Amygdala (tissue), 56 donors: Measurements from ENCODE around the gene OIP5.
A peak's percentile ranks its signal among the peaks of the same experiment; 100 is the strongest.
"Not testable (repeated sequence)": the region's sequence is repeated elsewhere in the genome, so short reads cannot be mapped to it uniquely, and the experiment has no call there.

Experiments used
- DNase-seq, 56 donors: peaks; one replicate each; lab custom pipeline; 2025; lab: John Stamatoyannopoulos, UW

The OIP5 gene

GRCh38 chr15:41332194-41333025 is at the start of gene OIP5, which contains the start of gene NUSAP1:
Gene OIP5 (minus strand): TSS chr15:41332591. CDS start chr15:41332561, 30 bp downstream.
Gene NUSAP1 (plus strand): TSS chr15:41332881. CDS start chr15:41332958, 77 bp downstream.
- DNase-seq: peak; percentile 38 to 96 (median 90)

GRCh38 chr15:41377978-41378377 is 45.6 kb upstream of the OIP5 start:
- no peak for DNase-seq

- no peak for DNase-seq
Observed at GRCh38 chr15:41367418-41367817, 35.0 kb upstream of the OIP5 start.

GRCh38 chr15:41354371-41354770 is 22.0 kb upstream of the OIP5 start:
- DNase-seq: no peak

GRCh38 chr15:41350057-41350717 is 17.8 kb upstream of the OIP5 start:
- no peak for DNase-seq

- no peak for DNase-seq
Observed at GRCh38 chr15:41347236-41347635, 14.8 kb upstream of the OIP5 start.

- DNase-seq: no peak
Observed at GRCh38 chr15:41341519-41341918, 9.1 kb upstream of the OIP5 start.

GRCh38 chr15:41340189-41340695 is 7.9 kb upstream of the OIP5 start:
- no peak for DNase-seq

GRCh38 chr15:41337631-41338522 is 5.5 kb upstream of the OIP5 start:
- DNase-seq: no peak

GRCh38 chr15:41337047-41337446 is 4.7 kb upstream of the OIP5 start:
- DNase-seq: no peak

- DNase-seq: no peak
Observed at GRCh38 chr15:41336549-41336948, 4.2 kb upstream of the OIP5 start.

GRCh38 chr15:41334293-41335120 is 2.1 kb upstream of the OIP5 start:
- no peak for DNase-seq

GRCh38 chr15:41333026-41333562 is 703 bp upstream of the OIP5 start:
- peak in 1 of 56 donors; percentile 24 for DNase-seq

- peak in 4 of 56 donors; percentile 7 to 36 (median 14) for DNase-seq
Observed at GRCh38 chr15:41331833-41332193, 578 bp downstream of the OIP5 start.

- DNase-seq: no peak
Observed at GRCh38 chr15:41331281-41331680, 1.1 kb downstream of the OIP5 start.

GRCh38 chr15:41323611-41324010 is 8.8 kb downstream of the OIP5 start:
- no peak for DNase-seq

GRCh38 chr15:41320805-41321330 is 11.5 kb downstream of the OIP5 start:
- DNase-seq: not testable (repeated sequence)

GRCh38 chr15:41309226-41309905 is 23.0 kb downstream of the OIP5 start:
- DNase-seq: no peak

- DNase-seq: no peak
Observed at GRCh38 chr15:41307679-41308078, 24.7 kb downstream of the OIP5 start.
